Inflammatory macrophage (primary cell): ENCODE results near the gene CAPSL.

Source experiments
- DNase-seq, 2 donors: peaks; one replicate each; pipeline ENCODE4 v3.0.0-alpha.2; 2020 to 2022

Gene CAPSL

DNA sequence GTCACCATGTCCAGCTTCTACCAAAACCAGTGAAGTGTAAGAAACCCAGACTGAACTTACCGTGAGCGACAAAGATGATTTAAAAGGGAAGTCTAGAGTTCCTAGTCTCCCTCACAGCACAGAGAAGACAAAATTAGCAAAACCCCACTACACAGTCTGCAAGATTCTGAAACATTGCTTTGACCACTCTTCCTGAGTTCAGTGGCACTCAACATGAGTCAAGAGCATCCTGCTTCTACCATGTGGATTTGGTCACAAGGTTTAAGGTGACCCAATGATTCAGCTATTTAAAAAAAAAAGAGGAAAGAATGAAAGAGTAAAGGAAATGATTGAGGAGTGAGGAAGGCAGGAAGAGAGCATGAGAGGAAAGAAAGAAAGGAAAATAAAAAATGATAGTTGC, 62.0 kb downstream of the CAPSL start:
- peak; percentile 34 to 39 for DNase-seq

- no peak for DNase-seq
These were observed 67.8 kb downstream of the CAPSL start for GRCh38 chr5:35870605-35871004.

GRCh38 chr5:35869685-35870277, 68.6 kb downstream of the CAPSL start:
- peak; percentile 55 to 62 for DNase-seq

- DNase-seq = no peak
These were observed 70.4 kb downstream of the CAPSL start for GRCh38 chr5:35867998-35868397.

DNA sequence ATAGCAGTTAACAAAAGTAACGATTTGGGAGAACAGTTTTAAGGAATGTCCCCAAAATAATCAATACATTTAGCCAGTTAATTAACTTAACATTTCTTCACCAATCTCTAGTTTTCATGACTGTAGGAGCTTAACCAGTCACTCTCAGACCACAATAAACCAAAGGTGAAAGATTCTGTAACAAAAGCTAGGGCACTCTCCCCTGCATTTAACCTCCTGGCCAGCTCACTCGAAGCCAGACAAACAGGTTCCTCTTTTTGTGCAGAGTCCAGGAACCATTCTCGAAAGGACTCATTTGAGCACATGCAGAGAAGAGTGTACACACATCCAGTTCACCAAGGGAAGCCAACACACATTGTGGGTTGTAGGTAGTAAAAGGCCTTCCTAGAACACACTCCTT, 75.3 kb downstream of the CAPSL start:
- peak; percentile 47 to 55 for DNase-seq

- no peak for DNase-seq
These were observed 76.3 kb downstream of the CAPSL start for GRCh38 chr5:35862126-35862525.

DNA sequence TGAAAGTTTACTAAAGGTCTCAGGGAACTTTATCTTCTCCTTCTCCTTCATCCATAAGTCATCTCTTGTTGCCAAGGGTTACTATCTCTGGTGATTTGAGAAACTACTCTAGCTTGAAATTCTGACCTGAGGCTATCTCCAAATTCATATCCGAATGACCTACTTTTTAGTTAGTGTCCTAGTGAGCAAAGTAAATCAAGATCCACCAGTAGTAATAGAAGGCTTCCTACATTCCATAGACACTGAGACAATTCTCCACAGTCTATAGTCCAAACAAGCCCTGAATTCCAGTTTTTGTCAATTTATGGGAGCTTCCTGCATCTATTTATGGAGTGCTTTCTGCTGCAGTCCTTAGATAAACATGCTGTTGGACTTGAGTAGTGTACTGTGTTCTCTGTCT, 76.7 kb downstream of the CAPSL start:
- no peak for DNase-seq

GRCh38 chr5:35860686-35861085, 77.7 kb downstream of the CAPSL start:
- DNase-seq = no peak

GRCh38 chr5:35859101-35859661, 79.2 kb downstream of the CAPSL start:
- DNase-seq = no peak

DNA sequence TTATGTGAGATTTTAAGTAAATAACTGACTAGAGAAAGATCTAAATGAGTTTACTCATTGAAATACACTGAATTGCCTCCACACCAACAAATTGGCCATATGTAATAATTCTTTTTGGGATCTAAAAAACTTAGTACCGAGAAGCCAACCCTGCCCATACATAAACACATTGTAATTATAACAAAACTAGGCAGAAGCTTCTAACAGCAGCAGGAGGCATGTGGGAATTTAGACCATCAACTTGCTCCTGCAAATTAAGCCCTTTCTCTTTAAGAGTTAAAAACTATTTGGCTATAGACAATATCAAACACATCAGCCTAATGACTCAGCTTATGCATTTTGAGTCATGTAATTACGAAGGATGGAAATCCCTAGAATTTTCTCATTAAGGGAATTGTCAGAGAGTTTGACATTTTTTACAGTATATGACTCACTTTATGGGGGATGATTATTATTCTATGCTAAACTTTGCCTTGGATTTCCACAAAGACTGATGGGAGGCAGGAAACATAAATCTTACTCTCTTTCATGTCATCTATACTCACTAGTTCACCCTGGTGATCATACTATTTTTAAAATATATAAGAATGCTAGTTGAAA, 80.7 kb downstream of the CAPSL start:
- peak; percentile 22 to 53 for DNase-seq

GRCh38 chr5:35856765-35857351, 81.6 kb downstream of the CAPSL start, which contains the start of gene IL7R:
Gene IL7R (plus strand): TSS chr5:35856891. CDS start chr5:35856978, 87 bp downstream.
- DNase-seq = peak in 1 of 2 donors; percentile 84

- DNase-seq = peak in 1 of 2 donors; percentile 73
These were observed 82.1 kb downstream of the CAPSL start for GRCh38 chr5:35856186-35856764.

DNA sequence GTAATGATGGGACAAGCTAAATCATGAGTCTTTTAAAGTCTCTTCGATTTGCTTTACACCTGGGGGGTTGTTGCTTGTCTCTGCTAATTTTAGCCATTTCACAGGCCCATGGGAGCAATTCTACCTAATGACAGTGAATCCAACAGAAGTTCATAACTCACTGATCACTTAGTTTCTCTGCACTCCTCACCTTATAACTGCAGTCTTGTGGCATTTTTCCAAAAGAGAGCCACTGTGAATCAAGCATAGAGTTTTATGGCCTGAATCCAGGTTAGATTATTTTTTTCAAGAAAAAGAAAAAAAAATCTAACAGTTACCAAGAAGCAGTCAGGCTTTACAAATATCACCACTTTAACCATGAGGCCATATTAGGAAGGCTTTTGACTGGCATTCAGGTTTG, 83.2 kb downstream of the CAPSL start:
- no peak for DNase-seq
